HG02623 (cell line): ENCODE results near the gene PMEL.

ENCODE experiments used
- ATAC-seq: cut with Tn5 transposase; IDR thresholded peaks from one replicate; pipeline ENCODE4 v1.9.1; 2021; ENCODE audit warnings: moderate library complexity; ENCODE audit not compliant: unreplicated experiment

PMEL gene

DNA sequence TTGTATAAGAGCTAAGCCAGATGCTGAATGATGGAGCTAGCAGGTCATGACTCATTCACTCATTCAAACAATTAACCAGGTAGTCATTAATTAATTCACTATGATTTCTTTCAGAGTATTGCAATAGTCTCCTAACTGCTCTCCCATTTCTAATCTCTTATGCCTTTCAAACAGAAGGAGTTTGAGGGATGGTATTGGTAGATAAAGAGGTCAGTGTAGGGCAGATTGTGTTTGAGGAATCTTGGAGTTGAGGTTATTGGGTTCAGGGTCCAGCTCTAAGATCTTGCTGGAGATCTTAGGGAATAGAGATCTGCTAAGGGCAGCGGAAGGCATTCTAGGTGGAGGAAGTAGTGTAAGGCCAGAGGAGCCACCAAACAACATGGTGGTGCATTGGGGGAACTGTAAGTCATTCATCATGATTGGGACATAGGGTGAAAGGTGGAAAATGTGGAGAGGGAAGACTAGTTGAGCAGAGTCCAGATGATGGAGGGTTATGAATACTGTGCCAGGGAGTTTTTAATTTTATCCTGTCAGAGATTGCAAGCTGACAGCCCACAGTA, 23.2 kb downstream of the PMEL start:
- ATAC-seq: no peak

DNA sequence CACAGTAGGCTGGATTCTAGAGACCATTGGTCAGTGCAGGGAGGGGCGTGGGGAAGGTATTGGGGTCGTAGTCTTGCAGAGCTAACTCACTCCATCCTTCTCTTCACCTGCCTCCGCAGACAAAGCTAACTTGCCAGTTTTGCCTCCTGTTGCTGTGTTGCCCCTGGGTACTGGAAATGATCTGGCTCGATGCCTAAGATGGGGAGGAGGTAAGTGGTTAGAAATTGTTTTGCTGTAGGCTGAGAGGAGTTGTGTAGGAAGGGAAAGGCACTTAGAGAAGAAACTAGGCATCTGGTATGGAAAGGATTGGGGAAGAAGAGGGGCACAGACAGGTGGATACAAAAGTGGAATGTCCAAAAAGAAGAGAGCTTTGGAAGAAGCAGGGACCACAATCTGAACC, 23.8 kb downstream of the PMEL start:
- no peak for ATAC-seq

DNA sequence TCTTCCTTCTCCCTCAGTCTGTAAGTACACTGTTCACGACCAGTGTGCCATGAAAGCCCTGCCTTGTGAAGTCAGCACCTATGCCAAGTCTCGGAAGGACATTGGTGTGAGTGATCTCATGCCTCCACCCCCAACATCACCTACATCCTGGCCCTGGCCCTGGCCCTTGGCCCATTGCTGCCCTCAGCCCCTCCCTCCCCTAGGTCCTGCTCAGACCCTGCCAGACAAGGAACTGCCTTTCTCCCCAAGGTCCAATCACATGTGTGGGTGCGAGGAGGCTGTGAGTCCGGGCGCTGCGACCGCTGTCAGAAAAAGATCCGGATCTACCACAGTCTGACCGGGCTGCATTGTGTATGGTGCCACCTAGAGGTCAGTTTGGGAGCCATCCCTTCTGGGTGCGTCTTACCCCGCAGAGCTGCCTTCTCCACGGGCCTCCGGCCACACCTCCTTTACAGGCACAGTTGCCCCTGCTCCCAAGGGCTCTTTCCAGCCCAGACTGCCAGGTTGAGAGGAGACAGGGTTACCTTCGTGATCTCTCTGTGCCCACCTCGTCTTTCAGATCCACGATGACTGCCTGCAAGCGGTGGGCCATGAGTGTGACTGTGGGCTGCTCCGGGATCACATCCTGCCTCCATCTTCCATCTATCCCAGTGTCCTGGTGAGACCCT, 25.6 kb downstream of the PMEL start:
- peak; percentile 88 for ATAC-seq

DNA sequence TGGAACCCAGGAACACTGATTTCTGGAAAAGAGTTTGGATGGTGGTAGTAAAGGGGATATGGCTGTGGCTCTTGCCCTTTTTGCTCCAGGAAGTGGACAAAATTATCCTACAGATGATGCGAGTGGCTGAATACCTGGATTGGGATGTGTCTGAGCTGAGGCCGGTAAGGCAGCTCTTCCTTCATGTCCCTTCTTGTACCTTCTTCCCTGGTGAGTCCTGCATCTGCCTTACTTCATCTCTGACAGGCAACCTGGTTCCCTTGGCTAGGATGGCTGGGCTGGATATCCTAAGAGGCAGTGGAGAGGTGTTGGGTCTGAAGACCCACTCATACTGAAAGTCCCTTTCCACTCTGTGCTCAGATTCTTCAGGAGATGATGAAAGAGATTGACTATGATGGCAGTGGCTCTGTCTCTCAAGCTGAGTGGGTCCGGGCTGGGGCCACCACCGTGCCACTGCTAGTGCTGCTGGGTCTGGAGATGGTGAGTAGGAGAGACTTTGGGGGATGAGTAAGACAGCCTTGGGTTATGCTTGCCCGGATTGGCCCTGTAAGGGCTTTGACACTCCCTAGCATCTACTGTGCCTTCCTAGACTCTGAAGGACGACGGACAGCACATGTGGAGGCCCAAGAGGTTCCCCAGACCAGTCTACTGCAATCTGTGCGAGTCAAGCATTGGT, 26.9 kb downstream of the PMEL start:
- no peak for ATAC-seq

- ATAC-seq: no peak
Observed at GRCh38 chr12:55937981-55938380, 27.9 kb downstream of the PMEL start.

DNA sequence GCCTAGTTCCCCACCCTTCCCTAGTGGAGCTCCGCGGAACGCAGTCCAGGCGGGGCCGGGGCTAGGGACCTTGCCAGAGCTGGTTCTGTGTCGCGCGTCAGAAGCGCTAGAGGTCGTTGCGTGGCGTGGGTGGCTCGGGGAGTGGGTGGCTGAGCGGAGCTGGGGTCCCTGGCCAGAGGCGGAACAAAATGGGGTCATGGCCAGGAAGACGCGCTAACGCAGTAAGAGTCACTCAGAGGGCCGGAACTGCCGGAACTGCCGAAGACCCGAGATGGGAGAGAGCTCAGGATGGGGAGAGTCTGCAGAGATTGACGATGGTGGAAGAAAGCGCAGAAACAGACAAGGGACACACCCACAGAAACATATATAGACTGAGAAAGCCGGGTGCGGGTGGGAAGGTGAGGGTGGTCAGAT, 30.1 kb downstream of the PMEL start:
- ATAC-seq: no peak

GRCh38 chr12:55934773-55935172, 31.1 kb downstream of the PMEL start:
- no peak for ATAC-seq

DNA sequence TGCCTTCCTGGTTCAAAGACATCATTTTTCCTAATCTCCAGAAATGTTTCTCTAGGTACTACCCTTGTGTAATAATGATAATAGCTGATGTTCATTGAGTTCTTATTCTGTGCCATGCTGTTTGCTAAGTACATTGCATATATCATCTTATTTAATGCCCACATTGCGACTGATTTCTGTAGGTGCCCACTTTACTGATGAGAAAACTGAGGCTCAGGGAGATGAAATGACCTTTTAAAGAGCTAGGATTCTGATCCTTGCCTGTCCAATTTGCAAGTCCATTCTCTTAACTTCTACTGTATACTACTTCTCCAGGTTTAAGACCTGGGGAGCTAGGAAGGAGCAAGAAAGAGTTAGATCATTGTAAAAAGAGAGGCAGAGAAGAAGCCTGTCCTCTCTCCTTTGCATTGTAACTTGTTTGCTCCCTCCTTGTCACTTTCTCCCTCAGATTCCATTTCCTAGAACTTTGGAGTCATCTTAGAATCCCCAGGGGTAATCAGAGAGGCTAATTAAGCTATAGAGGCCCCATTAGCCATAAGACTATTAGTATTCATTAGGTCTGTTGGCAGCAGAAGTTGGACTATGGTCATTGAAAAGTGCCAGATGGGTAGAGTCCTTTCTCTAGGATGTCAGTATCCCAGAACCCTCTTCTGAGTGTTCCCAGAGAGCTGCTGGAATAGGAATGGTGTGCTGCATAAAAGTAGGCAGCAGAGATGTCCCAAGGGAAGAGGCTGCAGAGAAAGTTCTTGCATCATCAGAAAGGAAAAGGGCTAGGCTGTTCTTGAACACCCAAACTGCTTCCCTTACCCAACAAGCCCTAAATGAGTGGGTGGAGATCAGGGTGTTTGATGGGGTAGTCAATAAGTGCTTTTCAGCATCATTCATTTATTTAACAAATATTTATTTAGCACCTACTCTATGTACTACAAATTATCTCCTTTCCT, 31.8 kb downstream of the PMEL start:
- no peak for ATAC-seq

GRCh38 chr12:55933169-55933798, 32.6 kb downstream of the PMEL start:
- ATAC-seq: no peak

DNA sequence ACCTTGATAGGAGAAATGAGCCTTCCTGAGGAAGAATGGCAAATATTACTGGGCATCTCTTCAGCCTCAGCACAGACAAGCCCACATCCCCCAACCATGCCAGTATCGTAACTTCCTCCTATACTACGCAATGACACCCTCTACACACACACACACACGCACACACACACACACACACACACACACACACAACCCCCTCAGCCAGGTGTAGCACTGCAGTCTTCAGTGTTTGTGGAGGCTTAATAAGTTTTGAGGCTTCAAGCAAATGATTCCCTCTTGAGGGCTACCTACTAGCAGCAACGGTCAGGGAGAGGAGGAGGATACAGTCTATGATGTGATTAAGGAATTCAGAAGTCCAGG, 33.3 kb downstream of the PMEL start:
- no peak for ATAC-seq

DNA sequence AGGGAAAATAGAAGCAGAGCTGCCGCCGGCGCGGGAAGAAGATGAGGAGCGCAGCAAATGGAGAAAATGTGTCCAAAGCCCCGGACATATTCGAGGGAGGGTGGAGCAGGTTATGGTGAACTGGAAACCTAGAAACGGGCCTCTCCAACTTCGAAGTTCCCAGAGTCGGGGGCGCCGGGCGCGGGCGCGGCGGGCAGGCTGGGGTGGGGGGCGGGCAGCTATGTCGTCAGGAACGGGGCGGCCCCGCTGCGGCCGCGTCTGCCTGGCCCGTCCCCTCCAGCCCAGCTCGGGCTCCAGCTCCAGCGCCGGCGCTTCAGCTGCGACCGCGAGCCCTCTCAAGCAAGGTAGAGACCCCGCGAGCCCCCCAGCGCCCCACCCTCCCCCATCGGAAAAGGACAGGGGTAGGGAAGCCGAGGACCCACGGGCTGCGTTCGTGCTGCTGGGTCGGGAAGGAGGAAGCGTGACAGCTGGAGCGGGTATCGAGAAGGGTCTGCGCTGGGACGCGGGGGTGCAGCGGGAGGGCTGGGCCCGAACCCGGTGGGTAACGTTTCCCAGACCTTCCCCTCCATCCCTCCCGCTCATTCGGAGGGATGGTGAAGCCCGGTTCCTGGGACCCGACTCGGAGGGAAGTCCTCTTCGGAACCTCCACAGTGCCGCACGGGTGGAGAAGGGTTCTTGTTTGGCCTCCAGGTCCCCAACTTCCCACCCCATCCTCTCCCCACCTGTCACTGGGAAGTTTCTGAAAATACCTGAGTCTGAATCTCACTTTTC, 33.9 kb downstream of the PMEL start:
- ATAC-seq: no peak

- ATAC-seq: no peak
Observed at GRCh38 chr12:55931317-55931779, 34.5 kb downstream of the PMEL start.

GRCh38 chr12:55930771-55931316, 35.0 kb downstream of the PMEL start, which contains the start of gene DGKA:
TSS of gene DGKA (plus strand) at chr12:55931162. CDS start at chr12:55936504, 5,342 bp downstream.
- ATAC-seq: no peak

GRCh38 chr12:55929306-55929791, 36.5 kb downstream of the PMEL start:
- ATAC-seq: peak; percentile 35

DNA sequence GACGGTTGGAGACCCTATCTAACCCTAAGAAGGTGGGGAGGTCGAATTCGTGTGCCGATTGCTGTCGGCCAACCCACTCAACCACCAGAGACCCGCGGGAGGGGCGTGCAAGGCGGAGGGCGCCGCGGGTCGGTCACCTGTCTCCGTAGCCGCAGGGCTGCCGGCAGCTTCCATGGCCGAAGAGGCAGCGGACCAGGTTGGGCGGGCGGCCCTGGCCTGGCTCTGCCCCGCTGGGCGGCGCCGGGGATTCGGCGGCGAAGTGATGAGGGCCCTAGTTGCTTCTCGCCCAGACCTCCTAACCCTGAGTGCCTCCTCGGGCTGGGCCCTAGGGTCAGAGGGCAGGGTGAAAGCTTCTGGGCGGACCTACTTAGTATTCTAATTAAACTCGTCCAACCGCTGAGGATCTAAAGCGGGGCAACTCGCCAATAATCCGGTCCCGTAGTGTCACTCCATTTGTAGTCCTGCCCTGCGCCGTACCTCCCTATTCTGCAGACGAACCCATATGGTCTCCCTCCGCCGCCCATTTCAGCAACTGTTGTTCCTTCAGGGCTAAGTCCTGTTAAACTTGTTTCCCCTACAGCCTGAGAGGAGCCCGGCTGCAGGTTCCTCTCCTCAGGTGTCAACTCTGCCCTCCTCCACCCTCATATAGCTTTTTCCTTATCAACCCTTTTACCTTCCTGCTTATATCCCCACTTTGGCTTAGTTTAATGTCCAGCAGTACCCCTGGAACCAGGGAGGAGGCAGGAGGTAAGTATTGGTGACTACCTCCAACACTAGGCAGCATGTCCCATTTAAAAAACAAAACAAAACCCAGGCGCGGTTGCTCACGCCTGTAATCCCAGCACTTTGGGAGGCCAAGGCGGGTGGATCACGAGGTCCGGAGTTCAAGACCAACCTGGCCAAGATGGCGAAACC, 38.0 kb downstream of the PMEL start, which contains the start of gene PYM1:
Gene PYM1, minus strand, starts transcription at position 307 of the 915 bp plus-strand sequence. Its CDS starts 133 bp downstream, at position 174.
- ATAC-seq: peak; percentile 37

GRCh38 chr12:55926738-55927587, 38.9 kb downstream of the PMEL start:
- peak; percentile 35 for ATAC-seq
